GM12878 (cell line): ENCODE data around the gene SRP72. TPM values are rescaled to one million over a fixed set of nuclear protein-coding genes. Genes with fewer than 3 reads are reported as not detected.
A peak's percentile ranks its signal among the peaks of the same experiment; 100 is the strongest.

Source experiments
- ATAC-seq: fragments of 200-7000 bp; cut with Tn5 transposase; 3 replicates; pipeline ENCODE4 v1.9.1; 2020; ENCODE audit warnings: mild to moderate bottlenecking, moderate library complexity
- BruUV-seq: library from RNA; stranded (reverse); fragments of 400-500 nt; replicated peaks from 2 replicates; lab custom pipeline; 2021; lab: Mats Ljungman, UMichigan
- CTCF ChIA-PET: fragments of 300-600 bp; sonication (Branson Sonifier 250); formaldehyde crosslinking; extraction: SDS; loops from one replicate; lab custom pipeline; 2021; ENCODE audit warnings: inconsistent platforms; lab: Yijun Ruan, JAX
- POLR2A ChIA-PET: fragments of 350-600 bp; formaldehyde crosslinking; extraction: SDS; loops from one replicate; lab custom pipeline; 2021; ENCODE audit warnings: inconsistent platforms; lab: Charles Lee
- RAD21 ChIA-PET: fragments of 300-600 bp; sonication (Branson Sonifier 250); formaldehyde crosslinking; loops from one replicate; lab custom pipeline; 2023; ENCODE audit warnings: antibody characterized with exemption; ENCODE audit not compliant: unreplicated experiment; lab: Charles Lee
- SMC1A ChIA-PET: fragments of 300-600 bp; sonication (Branson Sonifier 250); formaldehyde crosslinking; loops from one replicate; lab custom pipeline; 2023; ENCODE audit not compliant: unreplicated experiment, uncharacterized antibody; lab: Charles Lee
- DNase-seq: peaks from one replicate; pipeline ENCODE4 v3.0.0-alpha.2; 2011; ENCODE audit warnings: low read depth, low spot score
- FAIRE-seq: peaks from 3 replicates; lab custom pipeline; 2011; peaks lifted over from hg19 to GRCh38; lab: Jason Lieb, UNC
- H2AFZ ChIP-seq: 2 replicates; pipeline ENCODE4 v1.6.0; 2011; ENCODE audit warnings: low read depth, low read length, control low read depth; ENCODE audit not compliant: control insufficient read depth
- H3K27ac ChIP-seq: 2 replicates; pipeline ENCODE4 v1.5.1; 2011; ENCODE audit warnings: control low read depth; ENCODE audit not compliant: control insufficient read depth, insufficient read depth
- H3K27me3 ChIP-seq, 2 experiments: replicated peaks in 1 of 2; 2 replicates each; pipeline versions ENCODE4 v1.6.0 to v1.6.1; 2011; ENCODE audit warnings: low read length in 1 of 2; ENCODE audit not compliant: control insufficient read depth in 2 of 2, insufficient read depth in 2 of 2
- H3K36me3 ChIP-seq, 2 experiments: 2 replicates each; pipeline ENCODE4 v1.5.1; 2011; ENCODE audit warnings: low read length in 1 of 2; ENCODE audit not compliant: control insufficient read depth in 2 of 2, insufficient read depth in 2 of 2
- H3K4me1 ChIP-seq: 2 replicates; pipeline ENCODE4 v1.6.1; 2011; ENCODE audit warnings: mild to moderate bottlenecking, low read length, moderate library complexity, mixed read lengths; ENCODE audit not compliant: control insufficient read depth, insufficient read depth
- H3K4me2 ChIP-seq: 2 replicates; pipeline ENCODE4 v1.6.0; 2011; ENCODE audit warnings: control low read depth; ENCODE audit not compliant: control insufficient read depth, insufficient read depth
- H3K4me3 ChIP-seq: fragments of 200-600 bp; sonication (generic); 2 replicates; pipeline ENCODE4 v1.5.1; 2016
- H3K79me2 ChIP-seq: 2 replicates; pipeline ENCODE4 v1.6.0; 2011; ENCODE audit warnings: low read length; ENCODE audit not compliant: control insufficient read depth, insufficient read depth
- H3K9ac ChIP-seq: 2 replicates; pipeline ENCODE4 v1.8.0; 2011; ENCODE audit warnings: low read length, control low read depth, mixed read lengths; ENCODE audit not compliant: control insufficient read depth, insufficient read depth
- H3K9me3 ChIP-seq: replicated peaks from 3 replicates; pipeline ENCODE4 v1.5.1; 2011; ENCODE audit warnings: mild to moderate bottlenecking, low read length; ENCODE audit not compliant: control insufficient read depth, insufficient read depth
- H4K20me1 ChIP-seq: 2 replicates; pipeline ENCODE4 v1.6.0; 2011; ENCODE audit not compliant: control insufficient read depth, insufficient read depth
- EZH2 ChIP-seq: IDR thresholded peaks from 2 replicates; pipeline ENCODE4 v1.6.1; 2012; ENCODE audit warnings: low read depth, mild to moderate bottlenecking, control low read depth, inconsistent platforms, low read length, borderline replicate concordance; ENCODE audit not compliant: control insufficient read depth
- LARP7 ChIP-seq: fragments of 450-650 bp; IDR thresholded peaks from 2 replicates; pipeline ENCODE4 v1.6.1; 2017; ENCODE audit warnings: mild to moderate bottlenecking
- MEF2B ChIP-seq: fragments of 450-650 bp; IDR thresholded peaks from 2 replicates; pipeline ENCODE4 v1.6.1; 2018; ENCODE audit warnings: mild to moderate bottlenecking, moderate library complexity; ENCODE audit not compliant: partially characterized antibody, poor library complexity, severe bottlenecking
- MXI1 ChIP-seq: fragments of 150-350 bp; IDR thresholded peaks from 2 replicates; pipeline ENCODE4 v1.6.1; 2011; ENCODE audit warnings: low read depth, mild to moderate bottlenecking, inconsistent platforms, low read length, improper control_type of control experiment
- NFYA ChIP-seq: IDR thresholded peaks from 2 replicates; pipeline ENCODE4 v1.6.1; 2011; ENCODE audit warnings: low read depth, mild to moderate bottlenecking, low read length, improper control_type of control experiment, borderline replicate concordance
- NR2C1 ChIP-seq: fragments of 450-650 bp; IDR thresholded peaks from 2 replicates; pipeline ENCODE4 v1.6.1; 2017; ENCODE audit warnings: antibody characterized with exemption, mild to moderate bottlenecking, moderate library complexity
- NR2C2 ChIP-seq: IDR thresholded peaks from 2 replicates; pipeline ENCODE4 v1.6.1; 2011; ENCODE audit warnings: borderline replicate concordance, low read depth; ENCODE audit not compliant: control insufficient read depth, insufficient read length
- SMAD5 ChIP-seq: IDR thresholded peaks from 2 replicates; pipeline ENCODE4 v1.6.1; 2016; ENCODE audit warnings: antibody characterized with exemption, low read depth
- SP1 ChIP-seq: IDR thresholded peaks from one replicate; pipeline ENCODE4 v1.6.1; 2011; ENCODE audit warnings: low read depth, low read length
- TCF7 ChIP-seq: IDR thresholded peaks from 2 replicates; pipeline ENCODE4 v1.6.1; 2014; ENCODE audit warnings: antibody characterized with exemption, borderline replicate concordance
- WGBS: methylation state at CpG from one replicate; pipeline ENCODE4 v1.1.6; 2016; ENCODE audit warnings: low lambda C conversion rate; ENCODE audit not compliant: insufficient replicate concordance, insufficient coverage; ENCODE audit errors: missing lambda C conversion rate; 5-methylcytosine and 5-hydroxymethylcytosine counted together
- in situ Hi-C: fragments of 300-500 bp; cut with MboI; formaldehyde crosslinking; loops from 9 replicates; pipeline ENCODE4 v1.14.3; 2018; ENCODE audit warnings: mixed read lengths
- intact Hi-C: fragments of 100-400 bp; cut with micrococcal nuclease; formaldehyde crosslinking; loops from one replicate; pipeline ENCODE4 v1.14.2; 2022; ENCODE audit not compliant: unreplicated experiment
- polyA plus RNA-seq, 11 experiments: library from polyadenylated mRNA; depleted of rRNA in 4 of 11; unstranded in 6 of 11; stranded (reverse) in 5 of 11; fragments of >200 nt; fragmentation: Nextera tagmentation in 4 of 11; fragmentation: Illumina TruSeq in 1 of 11; extraction: Ambion mirVana in 4 of 11; extraction: Trizol in 1 of 11; gene quantifications; 1 replicate in 1 of 11; 2 replicates in 10 of 11; pipeline versions ENCODE4 v1.2.1 to v1.2.3, GENCODE V29; 2011 to 2016; ENCODE audit warnings: inconsistent platforms in 2 of 11, missing spikeins in 2 of 11, low read depth in 1 of 11
- total RNA-seq, 4 experiments: library from RNA; depleted of rRNA in 3 of 4; stranded (reverse); fragments of >200 nt in 3 of 4; fragmentation: Illumina TruSeq in 1 of 4; extraction: Trizol in 1 of 4; gene quantifications; 2 replicates each; pipeline versions ENCODE4 v1.2.1 to v1.2.3, GENCODE V29; 2013 to 2021
- TF ChIP-seq, protein P1 (sequence below): fragments of 450-650 bp; conservative IDR thresholded peaks from 2 replicates; pipeline ENCODE4 v1.6.1; 2017; ENCODE audit warnings: mild to moderate bottlenecking, moderate library complexity
- TF ChIP-seq, protein P2 (sequence below): IDR thresholded peaks from 2 replicates; pipeline ENCODE4 v1.6.1; 2012; ENCODE audit warnings: low read depth, low read length, improper control_type of control experiment
- TF ChIP-seq, protein P3 (sequence below): IDR thresholded peaks from 2 replicates; pipeline ENCODE4 v1.6.1; 2011; ENCODE audit warnings: low read depth, low read length, improper control_type of control experiment, borderline replicate concordance

The SRP72 gene
- total and polyA plus RNA-seq, 10 of the 15 experiments (the other 5 are each of a cell fraction or from before 2014, with no cell fraction given) = 61.6 to 186 (median 133) TPM

DNA sequence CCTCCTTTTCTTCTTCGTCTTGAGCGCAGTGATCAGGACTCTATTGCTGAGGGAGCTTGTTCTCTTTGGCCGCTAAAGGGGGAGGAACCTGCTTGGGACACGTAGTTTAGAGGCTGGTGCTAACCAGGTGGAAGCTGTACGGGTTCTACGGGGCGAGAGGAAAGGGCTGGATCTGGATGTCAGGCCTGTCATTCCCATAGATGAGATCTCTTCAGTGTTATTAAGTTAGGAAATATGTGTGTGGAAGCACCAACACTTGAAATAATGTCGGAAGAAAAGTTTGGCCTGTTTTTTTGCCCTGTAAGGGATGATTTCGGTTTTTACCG lies 643 bp downstream of the SRP72 start:
- Histone ChIP-seq H3K4me1 (peaks cover 7% of the 10 kb centered on the region; the same call in 1 of the 2 replicates), H3K79me2 (peaks cover 60% of the 10 kb centered on the region), H3K9me3 (no peaks in the 10 kb centered on the region), H3K4me3 (peak overlapping the region; percentile 89), H3K27ac (peak overlapping the region; percentile 52), H4K20me1 (no peaks in the 10 kb centered on the region), H3K36me3 (peaks cover 0 to 15% of the 10 kb centered on the region in 2 experiments; a peak in 3 of 4 replicates), H3K27me3 (no peaks in the 10 kb centered on the region), H3K4me2 (peak overlapping the region; percentile 95), H2AFZ (peak overlapping the region; percentile 84), H3K9ac (peak overlapping the region; percentile 79)
- BruUV-seq = no TSS peak
- ChIA-PET POLR2A (interaction anchor here (0.7 to 2.7 kb wide), 4 partner anchors 9 to 81 kb away, joined by 3 to 34 read pairs (median 5); partner anchors contain the start of genes AASDH, PAICS and PPAT), RAD21 (interaction anchor here (0.8 to 2.8 kb wide), 9 partner anchors 24 to 519 kb away, joined by 3 to 22 read pairs (median 4); partner anchors contain the start of genes AASDH, CEP135, NOA1 and PAICS), SMC1A (interaction anchor here (0.7 to 2.8 kb wide), 10 partner anchors 9 to 332 kb away, joined by 3 to 21 read pairs (median 7); partner anchors contain the start of genes PAICS and PPAT), CTCF (interaction anchor here (0.9 to 2.3 kb wide), 5 partner anchors 10 to 368 kb away, joined by 3 to 25 read pairs (median 6); no protein-coding TSS in a partner anchor)
- intact Hi-C loops = no loop called here
- DNase-seq (peak; percentile 13), ATAC-seq (peak; percentile 69), FAIRE-seq (no peak)
- 0% methylated on average over 10 of the region's 10 CpGs for WGBS
- TF ChIP-seq TCF7 = no peak
- no peak for TF ChIP-seq NFYA
- TF ChIP-seq SMAD5 = no peak
- TF ChIP-seq, protein P1, sequence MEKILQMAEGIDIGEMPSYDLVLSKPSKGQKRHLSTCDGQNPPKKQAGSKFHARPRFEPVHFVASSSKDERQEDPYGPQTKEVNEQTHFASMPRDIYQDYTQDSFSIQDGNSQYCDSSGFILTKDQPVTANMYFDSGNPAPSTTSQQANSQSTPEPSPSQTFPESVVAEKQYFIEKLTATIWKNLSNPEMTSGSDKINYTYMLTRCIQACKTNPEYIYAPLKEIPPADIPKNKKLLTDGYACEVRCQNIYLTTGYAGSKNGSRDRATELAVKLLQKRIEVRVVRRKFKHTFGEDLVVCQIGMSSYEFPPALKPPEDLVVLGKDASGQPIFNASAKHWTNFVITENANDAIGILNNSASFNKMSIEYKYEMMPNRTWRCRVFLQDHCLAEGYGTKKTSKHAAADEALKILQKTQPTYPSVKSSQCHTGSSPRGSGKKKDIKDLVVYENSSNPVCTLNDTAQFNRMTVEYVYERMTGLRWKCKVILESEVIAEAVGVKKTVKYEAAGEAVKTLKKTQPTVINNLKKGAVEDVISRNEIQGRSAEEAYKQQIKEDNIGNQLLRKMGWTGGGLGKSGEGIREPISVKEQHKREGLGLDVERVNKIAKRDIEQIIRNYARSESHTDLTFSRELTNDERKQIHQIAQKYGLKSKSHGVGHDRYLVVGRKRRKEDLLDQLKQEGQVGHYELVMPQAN = 0 out of 2 replicates have a peak, but pooled peaks have one; percentile 2
- TF ChIP-seq EZH2 = no peak
- TF ChIP-seq, protein P2, sequence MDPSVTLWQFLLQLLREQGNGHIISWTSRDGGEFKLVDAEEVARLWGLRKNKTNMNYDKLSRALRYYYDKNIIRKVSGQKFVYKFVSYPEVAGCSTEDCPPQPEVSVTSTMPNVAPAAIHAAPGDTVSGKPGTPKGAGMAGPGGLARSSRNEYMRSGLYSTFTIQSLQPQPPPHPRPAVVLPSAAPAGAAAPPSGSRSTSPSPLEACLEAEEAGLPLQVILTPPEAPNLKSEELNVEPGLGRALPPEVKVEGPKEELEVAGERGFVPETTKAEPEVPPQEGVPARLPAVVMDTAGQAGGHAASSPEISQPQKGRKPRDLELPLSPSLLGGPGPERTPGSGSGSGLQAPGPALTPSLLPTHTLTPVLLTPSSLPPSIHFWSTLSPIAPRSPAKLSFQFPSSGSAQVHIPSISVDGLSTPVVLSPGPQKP = no peak
- no peak for TF ChIP-seq NR2C2
- TF ChIP-seq, protein P3, sequence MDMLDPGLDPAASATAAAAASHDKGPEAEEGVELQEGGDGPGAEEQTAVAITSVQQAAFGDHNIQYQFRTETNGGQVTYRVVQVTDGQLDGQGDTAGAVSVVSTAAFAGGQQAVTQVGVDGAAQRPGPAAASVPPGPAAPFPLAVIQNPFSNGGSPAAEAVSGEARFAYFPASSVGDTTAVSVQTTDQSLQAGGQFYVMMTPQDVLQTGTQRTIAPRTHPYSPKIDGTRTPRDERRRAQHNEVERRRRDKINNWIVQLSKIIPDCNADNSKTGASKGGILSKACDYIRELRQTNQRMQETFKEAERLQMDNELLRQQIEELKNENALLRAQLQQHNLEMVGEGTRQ = no peak
- no peak for TF ChIP-seq LARP7
- no peak for TF ChIP-seq SP1
- no peak for TF ChIP-seq NR2C1
- TF ChIP-seq MXI1 = peak; percentile 19; the same call in 1 of the 2 replicates
- TF ChIP-seq MEF2B = no peak
- in situ Hi-C loops = no loop called here
